LNCaP clone FGC (cell line): ENCODE data around the gene BRCA1.
"Not testable (repeated sequence)": the region's sequence is repeated elsewhere in the genome, so short reads cannot be mapped to it uniquely, and the experiment has no call there.

Source experiments
- DNase-seq: peaks from one replicate; pipeline ENCODE4 v3.0.0-alpha.2; 2011; ENCODE audit warnings: low read depth
- H3K4me3 ChIP-seq: 2 replicates; pipeline ENCODE4 v1.5.1; 2011; ENCODE audit warnings: mild to moderate bottlenecking, low read depth, low read length, control low read depth
- CTCF ChIP-seq: IDR thresholded peaks from 2 replicates; pipeline ENCODE4 v1.5.1; 2012; ENCODE audit warnings: mild to moderate bottlenecking; ENCODE audit not compliant: control insufficient read depth, insufficient read depth; ENCODE audit errors: extremely low read depth

Gene BRCA1

GRCh38 chr17:43125967-43126910 lies 1.1 kb upstream of the BRCA1 start:
- no peak for DNase-seq
- TF ChIP-seq CTCF = no peak

GRCh38 chr17:43118679-43119615 lies 6.2 kb downstream of the BRCA1 start:
- no peak for TF ChIP-seq CTCF
- DNase-seq = no peak
- no peak overlapping the region for H3K4me3 ChIP-seq

More at GRCh38 chr17:43125967-43126910, 1.1 kb upstream of the BRCA1 start:
- H3K4me3 ChIP-seq = peak overlapping the region; percentile 72

GRCh38 chr17:43114151-43114552 lies 11.0 kb downstream of the BRCA1 start:
- no peak overlapping the region for H3K4me3 ChIP-seq
- no peak for DNase-seq
- TF ChIP-seq CTCF = no peak

GRCh38 chr17:43106552-43106951 lies 18.6 kb downstream of the BRCA1 start:
- H3K4me3 ChIP-seq = no peak overlapping the region
- TF ChIP-seq CTCF = no peak
- DNase-seq = no peak

DNA sequence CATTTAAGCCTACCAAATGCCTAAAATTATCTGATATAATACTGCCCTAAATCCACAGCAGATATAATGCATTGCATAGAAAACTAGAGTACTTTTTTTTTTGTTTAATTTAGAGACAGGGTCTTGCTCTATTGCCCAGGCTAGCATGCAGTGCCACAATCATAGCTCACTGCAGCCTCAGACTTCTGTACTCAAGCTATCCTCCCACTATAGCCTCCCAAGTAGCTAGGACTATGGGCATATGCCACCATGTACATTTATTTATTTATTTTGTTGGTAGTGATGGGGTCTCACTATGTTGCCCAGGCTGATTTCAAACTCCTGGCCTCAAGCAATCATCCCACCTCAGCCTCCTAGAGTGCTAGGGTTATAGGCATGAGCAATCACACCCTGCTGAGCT lies 20.0 kb downstream of the BRCA1 start:
- no peak for TF ChIP-seq CTCF
- DNase-seq = no peak
- H3K4me3 ChIP-seq = no peak overlapping the region

- no peak for DNase-seq
- no peak for TF ChIP-seq CTCF
- H3K4me3 ChIP-seq = no peak overlapping the region
Observed at GRCh38 chr17:43104665-43105064, 20.5 kb downstream of the BRCA1 start.

GRCh38 chr17:43095364-43095763 lies 29.8 kb downstream of the BRCA1 start:
- not testable (repeated sequence) for H3K4me3 ChIP-seq, DNase-seq
